Stimulated activated CD4-positive, alpha-beta T cell treated with anti-CD3 and anti-CD28 coated beads, Interleukin-12 subunit alpha, Interleukin-12 subunit beta, amount 100 ng/mL, for 24 hours (primary cell): ENCODE results near the gene TTYH3.
"Not testable (repeated sequence)": the region's sequence is repeated elsewhere in the genome, so short reads cannot be mapped to it uniquely, and the experiment has no call there.

Source experiments
- DNase-seq, 2 experiments: peaks; one replicate each; pipeline ENCODE4 v3.0.0-alpha.2; 2020; ENCODE audit warnings: low read depth in 2 of 2

TTYH3 gene

DNA sequence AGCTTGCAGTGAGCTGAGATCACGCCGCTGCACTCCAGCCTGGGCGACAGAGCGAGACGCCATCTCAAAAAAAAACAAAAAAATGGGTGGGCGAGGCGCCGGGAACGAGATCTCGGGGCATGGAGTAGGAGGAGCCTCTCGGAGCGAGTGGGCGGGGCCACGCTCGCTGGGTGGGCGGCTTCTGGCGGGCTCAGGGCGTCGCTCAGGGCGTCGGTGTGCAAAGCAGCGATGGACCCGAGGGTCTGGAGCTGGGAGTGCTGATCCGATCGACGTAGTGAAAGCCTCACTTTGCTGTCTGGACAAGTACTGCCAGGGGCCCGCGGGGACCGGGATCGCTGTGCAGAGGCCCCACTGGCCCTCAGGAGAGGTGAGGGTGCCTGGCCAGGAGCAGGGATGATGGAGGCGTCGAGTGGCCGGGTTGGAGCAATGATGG lies 33.6 kb downstream of the TTYH3 start:
- DNase-seq = no peak

DNA sequence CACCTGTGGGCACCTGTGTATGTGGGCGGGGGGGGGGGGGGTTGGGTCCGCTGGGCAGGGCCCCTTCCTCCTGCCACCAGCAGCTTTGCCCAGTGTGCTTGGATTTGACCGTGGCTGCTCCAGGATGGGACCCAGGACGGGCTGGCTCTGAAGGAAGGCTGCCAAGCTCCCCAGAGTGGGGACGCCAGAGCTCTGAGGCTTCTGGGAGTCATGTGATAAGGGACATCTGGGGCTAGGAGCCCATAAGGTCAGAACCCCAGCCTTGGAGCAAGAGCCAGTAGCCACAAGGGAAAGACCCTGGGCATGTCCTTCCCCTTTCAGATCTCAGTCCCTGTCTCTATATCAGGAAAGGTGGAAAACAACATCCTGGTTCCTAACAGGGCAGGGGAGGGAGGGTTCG lies 34.4 kb downstream of the TTYH3 start:
- no peak for DNase-seq

DNA sequence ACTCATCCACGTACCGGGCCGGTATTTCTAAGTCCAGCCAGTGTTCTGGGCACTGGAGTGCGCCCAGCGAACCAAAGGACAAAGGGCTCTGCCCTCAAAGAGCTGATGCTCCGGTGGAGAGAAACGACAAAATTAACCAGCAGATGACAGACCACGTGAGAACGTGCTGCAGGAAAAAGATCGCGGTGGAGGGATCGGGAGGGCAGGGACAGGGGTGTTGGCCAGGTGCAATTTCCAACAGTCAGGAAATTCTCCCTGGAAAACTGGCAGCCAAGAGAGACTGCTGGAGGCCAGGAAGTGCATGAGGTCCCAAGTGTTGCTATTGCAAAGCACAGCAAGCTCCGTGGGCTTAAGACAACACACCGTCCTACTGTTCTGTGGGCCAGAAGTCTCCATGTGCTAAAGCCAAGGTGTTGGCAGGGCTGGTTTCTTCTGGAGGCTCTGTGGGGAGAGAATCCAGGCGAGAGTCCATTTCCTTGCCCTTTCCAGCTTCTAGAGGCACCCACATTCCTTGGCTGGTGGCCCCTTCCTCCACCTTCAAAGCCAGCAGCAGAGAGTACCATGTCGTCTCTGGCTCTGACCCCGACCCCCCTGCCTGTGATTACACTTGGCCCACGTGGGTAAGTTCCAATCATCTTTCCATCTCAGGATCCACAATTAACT lies 34.9 kb downstream of the TTYH3 start:
- no peak for DNase-seq

DNA sequence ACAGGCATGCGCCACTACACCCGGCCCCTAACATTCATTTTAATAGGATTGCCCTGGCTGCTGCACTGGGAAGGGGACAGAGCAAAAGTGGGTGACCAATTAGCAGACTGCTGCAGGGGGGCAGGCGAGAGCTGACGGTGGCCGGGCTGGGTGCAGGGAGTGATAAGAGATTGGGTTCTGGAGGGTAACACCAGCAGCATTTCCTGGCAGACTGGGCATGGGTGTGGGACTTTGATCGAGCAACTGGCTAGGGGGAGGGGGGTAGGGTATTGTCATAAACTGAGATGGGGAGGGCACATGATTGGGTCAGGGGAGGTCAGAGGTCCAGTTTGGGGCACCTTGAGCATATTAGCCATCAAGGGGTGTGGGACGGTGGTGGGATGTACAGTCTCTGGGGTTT lies 36.1 kb downstream of the TTYH3 start:
- DNase-seq = no peak

DNA sequence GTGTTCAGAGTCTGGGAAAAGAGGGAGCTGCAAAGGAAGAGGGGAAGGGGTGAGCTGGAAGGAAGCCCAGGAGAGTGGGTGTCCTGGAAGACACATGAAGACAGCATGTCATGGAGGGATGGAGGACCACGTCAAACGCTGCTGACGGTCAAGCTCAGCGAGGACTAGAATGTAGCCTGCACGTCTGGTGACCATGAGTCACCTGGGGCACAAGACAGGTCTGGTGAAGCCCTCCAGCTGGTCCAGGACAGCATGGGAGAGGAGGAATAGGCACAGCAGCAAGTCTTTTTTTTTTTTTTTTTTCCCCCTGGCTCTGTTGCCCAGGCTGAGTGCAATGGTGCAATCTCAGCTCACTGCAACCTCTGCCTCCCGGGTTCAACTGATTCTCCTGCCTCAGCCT lies 36.6 kb downstream of the TTYH3 start:
- no peak for DNase-seq

DNA sequence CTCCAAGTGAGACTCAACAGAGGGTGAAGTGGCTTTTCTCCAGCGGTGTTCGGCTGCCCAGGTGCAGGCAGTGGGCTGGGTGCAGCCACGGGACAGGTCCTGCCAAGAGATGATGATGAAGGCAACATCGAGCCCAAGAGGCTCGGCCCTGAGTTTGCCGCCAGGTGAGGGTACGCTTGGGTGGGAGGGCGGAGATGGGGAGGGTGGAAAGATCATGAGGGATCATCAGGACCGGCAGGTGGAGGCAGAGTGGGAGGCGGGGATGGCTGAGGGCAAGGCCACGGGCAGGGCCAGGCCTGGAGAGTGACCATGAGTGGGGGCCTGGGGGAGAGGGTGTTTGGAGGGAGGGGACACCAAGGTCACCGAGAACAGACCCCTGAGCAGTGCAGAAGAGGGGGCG lies 38.4 kb downstream of the TTYH3 start:
- DNase-seq = no peak

DNA sequence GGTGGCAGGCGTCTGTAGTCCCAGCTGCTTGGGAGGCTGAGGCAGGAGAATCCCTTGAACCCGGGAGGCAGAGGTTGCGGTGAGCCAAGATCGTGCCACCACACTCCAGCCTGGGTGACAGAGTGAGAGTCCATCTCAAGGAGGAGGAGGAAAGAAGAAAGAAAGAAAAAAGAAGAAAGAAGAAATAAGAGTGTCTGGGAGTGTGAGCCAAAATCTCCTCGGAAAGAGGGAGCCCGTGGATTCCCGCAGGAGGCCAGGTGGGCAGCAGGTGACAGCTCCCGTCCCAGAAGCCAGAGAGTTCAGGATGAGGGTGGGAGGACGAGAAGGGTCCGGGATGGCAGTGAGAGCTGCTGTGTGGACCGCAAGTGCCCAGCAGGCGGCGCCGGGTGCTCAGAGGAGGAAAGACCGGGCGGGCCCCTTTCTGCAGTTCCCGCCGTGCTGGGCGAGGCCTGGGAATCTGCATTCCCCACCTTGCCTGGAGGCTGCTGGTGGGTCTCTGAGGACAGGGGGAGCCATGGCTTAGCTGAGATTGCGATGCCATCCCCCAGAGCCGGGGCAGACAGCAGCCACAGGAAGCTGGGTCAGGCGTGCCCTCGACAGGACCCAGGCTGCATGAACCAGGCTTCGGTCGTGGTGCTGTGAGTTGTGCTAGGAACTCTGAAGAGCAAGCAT lies 39.1 kb downstream of the TTYH3 start:
- peak; percentile 43 to 59 for DNase-seq

DNA sequence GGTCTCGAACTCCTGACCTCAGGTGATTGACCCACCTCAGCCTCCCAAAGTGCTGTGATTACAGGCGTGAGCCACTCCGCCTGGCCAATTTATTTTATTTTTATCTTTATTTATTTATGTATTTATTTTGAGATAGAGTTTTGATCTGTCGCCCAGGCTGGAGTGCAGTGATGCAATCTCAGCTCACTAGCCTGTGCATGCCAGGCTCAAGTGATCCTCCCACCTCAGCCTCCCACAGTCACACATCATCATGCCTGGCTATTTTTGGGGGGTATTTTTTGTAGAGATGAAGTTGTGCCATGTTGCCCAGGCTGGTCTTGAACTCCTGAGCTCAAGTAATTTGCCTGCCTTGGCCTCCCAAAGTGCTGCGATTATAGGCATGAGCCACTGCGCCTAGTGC lies 41.4 kb downstream of the TTYH3 start:
- DNase-seq = not testable (repeated sequence)

DNA sequence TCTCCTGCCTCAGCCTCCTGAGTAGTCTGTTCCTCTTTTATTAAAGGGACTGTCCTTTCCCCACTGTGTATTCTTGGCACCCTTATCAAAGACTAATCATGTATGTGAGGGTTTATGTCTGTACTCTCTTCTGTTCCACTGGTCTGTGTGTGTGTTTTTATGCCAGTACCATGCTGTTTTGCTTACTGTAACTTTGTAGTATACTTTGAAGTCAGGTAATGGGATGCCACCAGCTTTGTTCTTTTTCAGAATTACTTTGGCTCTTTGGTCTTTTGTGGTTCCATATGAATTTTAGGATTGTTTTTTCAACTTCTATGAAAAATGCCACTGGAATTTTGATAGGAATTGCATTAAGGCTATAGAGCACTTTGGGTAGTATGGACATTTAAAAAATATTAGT lies 42.1 kb downstream of the TTYH3 start:
- no peak for DNase-seq

DNA sequence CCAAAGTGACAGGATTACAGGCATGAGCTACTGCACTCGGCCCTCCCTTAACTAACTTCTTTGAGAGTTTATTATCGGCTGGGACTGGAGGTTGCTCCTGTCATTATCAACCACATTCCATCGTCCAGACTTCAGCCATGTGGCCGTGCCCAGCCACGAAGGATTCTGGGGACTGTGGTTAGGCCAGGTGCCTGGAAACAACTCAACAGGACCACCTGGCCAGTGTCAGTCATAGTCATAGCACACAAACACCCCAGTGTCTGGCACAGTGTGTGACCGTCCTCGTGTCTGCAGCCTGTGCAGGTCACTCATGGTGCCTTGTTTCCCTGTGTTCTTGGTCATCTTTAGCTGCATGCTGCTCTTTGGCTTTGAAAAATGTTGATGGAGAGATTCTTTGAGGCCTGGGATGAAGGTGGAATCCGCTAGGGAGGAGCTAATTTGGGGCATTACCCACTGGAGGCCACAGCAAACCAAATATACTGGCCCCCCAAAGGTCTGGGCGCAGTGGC lies 43.5 kb downstream of the TTYH3 start:
- no peak for DNase-seq

DNA sequence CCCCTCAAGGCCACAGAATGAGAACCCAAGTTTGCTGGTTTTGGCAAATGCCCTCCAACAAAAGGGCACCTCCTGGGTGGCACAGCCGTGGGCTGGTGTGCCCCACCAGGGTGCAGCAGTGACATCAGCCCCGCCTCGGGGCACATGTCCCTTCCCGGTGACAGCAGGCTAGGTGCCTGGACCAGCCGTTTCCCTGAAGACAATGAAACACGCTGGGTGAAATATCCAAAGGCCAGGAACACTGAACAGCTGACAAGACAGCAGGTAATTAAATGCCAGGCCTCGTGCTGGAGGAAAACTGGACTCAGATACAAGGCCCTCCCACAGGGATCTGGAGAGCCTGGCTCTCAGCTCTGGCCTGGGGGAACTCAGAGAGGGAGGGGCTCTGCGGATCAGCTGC lies 44.8 kb downstream of the TTYH3 start:
- DNase-seq = not testable (repeated sequence)

DNA sequence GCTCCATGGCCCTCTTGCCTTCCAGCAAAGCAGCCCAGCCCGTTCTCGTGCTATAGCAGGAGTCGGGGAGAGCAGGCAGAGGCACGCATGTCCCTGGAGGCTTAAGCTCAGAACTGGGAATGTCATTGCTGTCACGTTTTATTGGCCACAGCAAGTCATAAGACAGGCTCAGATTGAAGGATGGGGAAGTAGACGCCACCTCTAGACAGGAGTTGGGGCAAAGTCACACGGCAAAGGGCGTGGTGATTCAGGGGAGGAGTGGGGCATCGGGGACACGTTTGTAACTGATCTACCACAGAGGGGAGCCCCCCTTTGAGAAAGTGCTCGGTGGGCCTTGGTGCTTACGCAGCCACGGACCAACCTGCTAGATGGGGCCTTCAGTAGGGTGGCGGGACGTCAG lies 46.7 kb downstream of the TTYH3 start:
- DNase-seq = not testable (repeated sequence)

DNA sequence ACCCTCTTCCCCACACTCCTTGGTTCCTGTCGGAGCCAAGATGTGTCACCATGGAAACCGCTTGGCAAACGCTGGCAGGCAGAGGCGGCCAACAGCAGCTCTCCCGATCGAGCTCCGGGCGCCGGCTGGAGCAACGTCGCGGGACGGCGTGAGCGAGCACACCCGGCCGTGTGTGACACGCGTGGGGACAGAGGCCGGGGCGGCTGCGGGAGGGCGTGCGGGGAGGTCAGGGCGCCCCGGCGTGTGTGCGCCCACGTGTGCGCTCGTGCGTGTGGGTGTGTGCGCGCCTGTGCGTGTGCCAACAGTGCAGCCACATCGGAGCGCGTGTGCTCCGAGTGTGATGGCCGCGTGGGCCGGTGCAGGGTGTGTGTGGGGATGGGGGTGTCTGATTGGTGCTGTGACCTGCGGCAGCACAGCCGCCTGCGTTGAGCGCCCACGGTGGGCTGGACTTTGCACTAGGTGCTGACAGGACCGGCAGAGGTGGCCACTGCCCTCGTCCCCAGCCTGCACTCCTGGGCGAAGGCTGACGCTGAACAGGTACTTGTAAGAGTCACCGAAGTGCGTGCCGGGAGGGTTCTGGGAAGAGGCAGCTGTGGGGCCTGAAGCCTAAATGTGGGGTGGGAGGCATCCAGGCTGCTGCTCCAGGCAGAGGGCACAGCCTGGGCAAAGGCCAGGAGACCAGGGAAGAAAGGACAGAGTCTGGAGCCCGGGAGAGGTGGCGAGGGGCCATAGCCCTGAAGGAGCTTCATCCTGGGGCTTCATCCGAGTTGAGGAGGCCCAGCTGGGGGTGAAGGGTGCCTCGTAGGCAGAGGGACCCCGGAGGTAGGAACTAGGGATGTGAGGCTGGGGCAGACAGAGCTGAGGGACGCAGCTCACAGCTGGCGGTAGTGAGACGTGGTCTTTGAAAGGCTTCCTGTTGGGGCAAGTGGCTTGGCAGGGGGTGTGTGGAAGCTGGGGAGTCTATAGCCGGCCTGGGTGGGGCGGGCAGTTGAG lies 47.6 kb downstream of the TTYH3 start:
- DNase-seq = not testable (repeated sequence)

DNA sequence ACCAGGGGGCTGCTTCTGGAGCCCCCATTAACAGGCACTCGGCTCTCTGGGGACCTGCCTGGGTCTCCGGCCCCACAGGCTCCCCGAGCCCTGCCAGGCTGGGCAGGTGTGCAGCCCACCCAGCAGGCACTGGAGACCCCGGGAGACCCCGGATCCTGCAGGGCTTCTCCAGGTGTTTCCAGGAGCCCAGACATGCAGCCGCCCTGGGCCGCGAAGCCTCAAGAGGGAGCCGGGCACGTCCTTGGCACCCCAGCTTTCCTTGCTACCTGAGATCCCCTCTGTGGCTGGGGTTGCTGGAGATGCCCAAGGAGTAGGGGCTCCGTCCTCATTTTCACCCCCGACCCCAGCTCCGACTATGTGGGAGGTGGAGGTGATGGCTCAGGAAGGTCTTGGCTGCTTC lies 48.5 kb downstream of the TTYH3 start:
- no peak for DNase-seq

DNA sequence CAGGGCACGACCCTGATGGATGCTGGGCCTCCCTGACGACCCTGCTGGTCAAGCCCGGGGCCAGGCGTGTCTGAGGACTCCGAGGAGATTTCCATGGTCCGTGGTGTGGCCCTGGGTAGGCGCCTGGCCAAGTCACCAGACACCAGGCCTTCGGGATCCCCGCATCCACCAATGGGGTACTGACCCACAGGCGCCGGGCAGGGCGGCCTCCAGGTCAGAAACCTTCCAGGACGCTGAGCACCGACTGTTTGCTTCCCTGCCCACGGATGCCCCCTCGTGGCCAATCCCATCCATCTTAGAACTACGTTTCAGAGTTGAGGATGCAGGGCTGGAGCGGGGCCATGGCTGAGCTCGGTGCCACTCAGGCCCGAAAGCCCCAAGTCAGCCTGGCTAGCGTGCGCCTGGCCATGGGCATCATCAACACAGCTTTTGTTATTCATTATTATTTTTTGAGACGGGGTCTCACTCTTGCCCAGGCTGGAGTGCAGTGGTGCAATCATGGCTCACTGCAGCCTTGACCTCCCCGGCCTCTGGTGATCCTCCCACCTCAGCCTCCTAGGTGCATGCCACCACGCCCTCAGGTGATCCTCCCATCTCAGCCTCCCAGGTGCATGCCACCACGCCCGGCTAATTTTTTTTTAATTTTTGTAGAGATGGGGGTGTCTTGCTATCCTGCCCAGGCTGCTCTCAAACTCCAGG lies 49.2 kb downstream of the TTYH3 start:
- DNase-seq = peak in 1 of 2 experiments; percentile 56

DNA sequence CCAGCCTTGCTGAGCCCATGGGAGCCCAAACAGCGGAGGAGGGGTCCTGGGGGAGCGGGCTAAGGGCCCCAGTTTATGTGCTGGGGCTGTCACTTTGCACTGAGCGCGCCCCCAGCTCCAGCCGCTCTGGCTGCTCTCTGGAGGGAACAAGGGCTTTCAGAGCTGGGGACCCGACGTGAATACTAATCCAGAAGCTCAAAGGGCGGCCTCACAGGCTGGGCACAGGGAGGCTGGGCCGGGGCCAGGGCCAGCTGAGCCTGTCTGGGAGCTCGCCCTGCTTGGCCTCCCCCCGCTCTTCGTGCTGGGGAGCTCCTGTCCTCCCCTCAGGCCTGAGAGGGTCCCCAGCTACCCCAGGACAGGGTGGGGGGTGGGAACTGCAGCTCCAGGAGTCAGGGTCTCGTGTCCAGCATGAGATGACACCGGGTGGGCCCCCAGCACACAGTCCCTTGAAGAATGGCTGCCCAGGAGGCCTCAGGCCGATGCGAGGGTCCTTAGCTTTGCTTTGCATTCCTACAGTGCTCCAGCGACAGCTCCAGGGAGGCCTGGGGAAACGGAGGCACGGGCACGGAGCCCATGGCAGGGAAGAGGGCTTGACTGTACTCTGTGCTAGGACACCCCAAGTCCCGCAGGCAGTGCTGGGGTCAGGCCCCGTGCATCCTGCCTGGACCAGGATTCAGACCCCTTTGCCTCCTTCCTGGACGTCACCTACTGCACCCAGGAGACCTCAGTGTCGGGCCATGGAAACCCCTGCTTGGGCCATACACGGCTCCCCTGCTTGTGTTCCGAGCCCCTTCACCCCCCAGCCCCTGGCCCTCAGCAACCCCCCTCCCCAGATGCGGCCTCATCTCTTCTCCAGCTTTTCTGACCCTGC lies 50.4 kb downstream of the TTYH3 start:
- DNase-seq = no peak

DNA sequence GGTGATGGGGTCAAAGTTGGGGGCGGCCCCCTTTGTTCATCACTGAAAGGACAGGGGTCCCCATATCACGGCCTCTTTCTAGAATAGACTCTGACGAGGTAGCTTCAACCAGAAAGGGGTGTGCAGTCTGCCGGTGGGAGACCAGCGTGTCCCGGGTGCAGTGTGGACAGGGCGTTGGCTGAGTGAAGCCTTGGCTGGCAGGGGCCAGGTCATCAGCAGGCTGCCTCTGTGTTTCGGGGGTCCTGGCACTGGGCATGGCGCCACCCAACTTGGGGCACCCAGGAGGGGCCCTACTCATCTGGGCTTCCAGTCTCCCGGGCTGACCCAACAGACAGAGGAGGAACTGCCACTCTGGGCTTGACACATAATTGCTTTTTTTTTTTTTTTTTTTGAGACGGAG lies 52.7 kb downstream of the TTYH3 start:
- no peak for DNase-seq

DNA sequence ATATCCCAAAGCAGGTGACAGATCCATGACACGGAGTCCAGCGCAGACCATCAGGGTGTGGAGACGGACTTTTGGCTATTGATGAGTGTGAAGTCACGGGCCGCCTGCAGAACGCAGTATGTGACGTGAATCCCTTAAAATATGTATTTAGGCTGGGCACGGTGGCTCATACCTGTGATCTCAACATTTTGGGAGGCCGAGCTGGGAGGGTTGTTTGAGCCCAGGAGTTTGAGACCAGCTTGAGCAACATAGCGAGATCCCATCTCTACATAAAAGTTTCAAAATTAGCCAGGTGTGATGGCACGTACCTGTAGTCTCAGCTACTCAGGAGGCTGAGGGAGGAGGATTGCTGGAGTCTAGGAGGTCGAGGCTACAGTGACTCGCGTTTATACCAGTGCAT lies 54.3 kb downstream of the TTYH3 start:
- no peak for DNase-seq

DNA sequence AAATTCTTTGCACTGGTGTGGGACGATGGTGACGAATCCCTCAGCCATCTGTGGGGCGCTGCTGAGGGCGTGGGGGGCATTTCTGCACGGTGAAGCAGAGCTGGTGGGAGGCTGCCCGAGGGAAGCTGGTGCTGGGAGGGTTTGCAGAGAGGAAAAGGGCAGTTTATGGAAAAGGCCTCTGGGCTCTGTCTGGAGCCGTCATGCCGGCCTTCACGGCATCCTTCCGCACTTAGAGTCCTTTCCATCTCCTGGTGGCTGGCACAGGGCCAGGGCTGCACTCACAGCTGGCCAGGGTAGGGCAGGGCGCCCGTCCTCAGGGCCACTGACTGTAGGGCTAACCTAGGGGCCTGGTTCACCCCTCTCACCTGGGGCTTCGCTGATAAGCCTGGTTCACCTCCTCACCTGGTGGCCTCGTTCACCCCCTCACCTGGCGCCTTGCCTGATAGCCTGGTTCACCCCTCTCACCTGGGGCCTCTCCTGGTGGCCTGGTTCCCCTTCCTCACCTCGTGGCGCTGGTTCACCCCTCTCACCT lies 55.6 kb downstream of the TTYH3 start:
- no peak for DNase-seq

DNA sequence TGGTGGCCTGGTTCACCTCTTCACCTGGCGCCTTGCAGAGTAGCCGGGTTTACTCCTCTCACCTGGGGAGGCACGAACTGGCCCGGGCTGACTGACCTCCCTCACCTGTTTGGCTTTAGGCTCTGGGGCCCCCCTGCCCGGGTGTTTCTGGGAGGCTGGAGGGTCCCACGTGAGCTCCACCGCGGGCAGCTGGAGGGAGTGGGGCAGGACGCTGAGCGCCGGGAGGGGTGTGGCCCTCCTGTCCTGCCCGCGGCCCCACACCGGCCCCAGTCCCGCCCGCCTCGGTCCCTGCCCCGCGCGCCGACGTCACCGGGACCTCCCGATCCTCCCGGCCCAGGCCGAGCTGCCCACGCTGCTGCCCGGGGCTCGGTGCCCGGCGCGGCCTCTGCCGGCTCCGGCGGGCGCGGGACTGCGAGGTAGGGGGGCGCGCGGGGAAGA lies 56.1 kb downstream of the TTYH3 start, which contains the start of gene AMZ1:
Gene AMZ1, plus strand, starts transcription at position 322 of the 438 bp plus-strand sequence. CDS start 12,250 bp downstream, outside the sequence.
- DNase-seq = no peak
